K562 (cell line): Measurements from ENCODE around the gene TMEM63C. TPM values are rescaled to one million over a fixed set of nuclear protein-coding genes. Genes with fewer than 3 reads are reported as not detected.
A peak's percentile ranks its signal among the peaks of the same experiment; 100 is the strongest.

Experiments used
- ARID1B ChIP-seq: fragments of 450-650 bp; IDR thresholded peaks from 2 replicates; pipeline ENCODE4 v1.6.1; 2016; ENCODE audit warnings: antibody characterized with exemption, mild to moderate bottlenecking, inconsistent platforms
- BRF1 ChIP-seq: IDR thresholded peaks from 3 replicates; pipeline ENCODE4 v1.6.1; 2011; ENCODE audit warnings: borderline replicate concordance, mild to moderate bottlenecking; ENCODE audit not compliant: insufficient read length; ENCODE audit errors: extremely low read depth
- C11orf30 ChIP-seq: fragments of 450-650 bp; IDR thresholded peaks from 2 replicates; pipeline ENCODE4 v1.6.1; 2016; ENCODE audit warnings: low read depth, mild to moderate bottlenecking
- CBFA2T3 ChIP-seq: fragments of 450-650 bp; IDR thresholded peaks from 2 replicates; pipeline ENCODE4 v1.6.1; 2017
- DNMT1 ChIP-seq: fragments of 450-650 bp; IDR thresholded peaks from 2 replicates; pipeline ENCODE4 v1.6.1; 2016; ENCODE audit warnings: antibody characterized with exemption, mild to moderate bottlenecking
- DPF2 ChIP-seq: fragments of 450-650 bp; IDR thresholded peaks from 2 replicates; pipeline ENCODE4 v1.6.1; 2016
- EHMT2 ChIP-seq: fragments of 450-650 bp; IDR thresholded peaks from 2 replicates; pipeline ENCODE4 v1.6.1; 2018; ENCODE audit warnings: antibody characterized with exemption
- ELF4 ChIP-seq: fragments of 450-650 bp; formaldehyde crosslinking; IDR thresholded peaks from 2 replicates; pipeline ENCODE4 v1.4.0; 2022; ENCODE audit warnings: missing genetic modification characterization
- HDAC6 ChIP-seq: IDR thresholded peaks from 2 replicates; pipeline ENCODE4 v1.6.1; 2012; ENCODE audit warnings: low read depth, mild to moderate bottlenecking, control low read depth, inconsistent platforms, low read length, moderate library complexity
- HSF4 ChIP-seq: fragments of 250-450 bp; sonication (Bioruptor Pico); IDR thresholded peaks from 2 replicates; pipeline ENCODE4 v2.1.2; 2022; ENCODE audit warnings: mild to moderate bottlenecking, moderate library complexity, borderline replicate concordance
- JUND ChIP-seq, 2 experiments: IDR thresholded peaks; 2 replicates in 1 of 2; 3 replicates in 1 of 2; pipeline ENCODE4 v1.6.1; 2011; ENCODE audit warnings: borderline replicate concordance in 2 of 2, low read depth in 2 of 2, low read length in 2 of 2, improper control_type of control experiment in 1 of 2, missing biosample characterization in 1 of 2, missing genetic modification characterization in 1 of 2, missing genetic modification reagents in 1 of 2
- L3MBTL2 ChIP-seq: fragments of 450-650 bp; IDR thresholded peaks from 2 replicates; pipeline ENCODE4 v1.6.1; 2016; ENCODE audit warnings: mild to moderate bottlenecking, moderate library complexity
- MTA1 ChIP-seq: fragments of 450-650 bp; IDR thresholded peaks from 2 replicates; pipeline ENCODE4 v1.6.1; 2017; ENCODE audit warnings: borderline replicate concordance
- NFIC ChIP-seq: fragments of 450-650 bp; IDR thresholded peaks from 2 replicates; pipeline ENCODE4 v1.6.1; 2017; ENCODE audit warnings: mild to moderate bottlenecking, inconsistent platforms
- PTTG1 ChIP-seq: fragments of 450-650 bp; IDR thresholded peaks from 2 replicates; pipeline ENCODE4 v1.6.1; 2016; ENCODE audit warnings: low read depth, mild to moderate bottlenecking, missing genetic modification characterization, missing compliant biosample characterization
- RB1 ChIP-seq: fragments of 450-650 bp; IDR thresholded peaks from 2 replicates; pipeline ENCODE4 v1.6.1; 2017; ENCODE audit warnings: low read depth, mild to moderate bottlenecking
- SMARCC2 ChIP-seq: fragments of 450-650 bp; IDR thresholded peaks from 2 replicates; pipeline ENCODE4 v1.6.1; 2017; ENCODE audit warnings: antibody characterized with exemption, moderate library complexity, mild to moderate bottlenecking, low read depth
- STAG1 ChIP-seq: sonication (generic); formaldehyde crosslinking; IDR thresholded peaks from 2 replicates; pipeline ENCODE4 v1.5.0; 2020; ENCODE audit warnings: missing genetic modification reagents, borderline replicate concordance
- ZEB2 ChIP-seq: fragments of 450-650 bp; IDR thresholded peaks from 2 replicates; pipeline ENCODE4 v1.6.1; 2016
- ZKSCAN8 ChIP-seq: fragments of 200-800 bp; sonication (Bioruptor generic); IDR thresholded peaks from 2 replicates; pipeline ENCODE4 v1.6.1; 2016; ENCODE audit warnings: missing genetic modification characterization, missing compliant biosample characterization
- polyA plus RNA-seq, 8 experiments: library from polyadenylated mRNA; depleted of rRNA in 4 of 8; stranded (reverse) in 5 of 8; unstranded in 3 of 8; fragments of >200 nt; fragmentation: Nextera tagmentation in 2 of 8; fragmentation: Illumina TruSeq in 1 of 8; extraction: Ambion mirVana in 2 of 8; extraction: Trizol in 1 of 8; gene quantifications; 2 replicates each; pipeline versions ENCODE4 v1.2.1 to v1.2.3, GENCODE V29; 2011 to 2014; ENCODE audit warnings: inconsistent platforms in 1 of 8, missing spikeins in 1 of 8
- total RNA-seq, 7 experiments: library from RNA; depleted of rRNA in 6 of 7; stranded (reverse); fragments of >200 nt in 6 of 7; fragmentation: Illumina TruSeq in 2 of 7; extraction: Trizol in 2 of 7; gene quantifications; 2 replicates each; pipeline versions ENCODE4 v1.2.1 to v1.2.3, GENCODE V29; 2011 to 2021; ENCODE audit warnings: low replicate concordance in 1 of 7
- TF ChIP-seq, protein P1 (sequence below), 2 experiments: fragments of 450-650 bp; IDR thresholded peaks; 2 replicates each; pipeline ENCODE4 v1.6.1; 2016
- TF ChIP-seq, protein P2 (sequence below), 2 experiments: fragments of 450-650 bp in 1 of 2; sonication (generic) in 1 of 2; formaldehyde crosslinking in 1 of 2; IDR thresholded peaks in 1 of 2; conservative IDR thresholded peaks in 1 of 2; 2 replicates each; pipeline versions ENCODE4 v1.6.1 to v1.8.1; 2016 to 2023; ENCODE audit warnings: mild to moderate bottlenecking in 2 of 2, moderate library complexity in 2 of 2, inconsistent platforms in 1 of 2, missing genetic modification reagents in 1 of 2
- TF ChIP-seq, protein P3 (sequence below): sonication (generic); formaldehyde crosslinking; IDR thresholded peaks from 2 replicates; pipeline ENCODE4 v1.8.1; 2022; ENCODE audit warnings: missing genetic modification reagents
- TF ChIP-seq, protein P4 (sequence below): sonication (generic); formaldehyde crosslinking; IDR thresholded peaks from 2 replicates; pipeline ENCODE4 v1.8.0; 2022; ENCODE audit warnings: missing genetic modification reagents, mild to moderate bottlenecking, borderline replicate concordance

The TMEM63C gene
- total and polyA plus RNA-seq, 9 of the 15 experiments (the other 6 are each of a cell fraction or from before 2014, with no cell fraction given), result 0.07 TPM; not detected in 8

DNA sequence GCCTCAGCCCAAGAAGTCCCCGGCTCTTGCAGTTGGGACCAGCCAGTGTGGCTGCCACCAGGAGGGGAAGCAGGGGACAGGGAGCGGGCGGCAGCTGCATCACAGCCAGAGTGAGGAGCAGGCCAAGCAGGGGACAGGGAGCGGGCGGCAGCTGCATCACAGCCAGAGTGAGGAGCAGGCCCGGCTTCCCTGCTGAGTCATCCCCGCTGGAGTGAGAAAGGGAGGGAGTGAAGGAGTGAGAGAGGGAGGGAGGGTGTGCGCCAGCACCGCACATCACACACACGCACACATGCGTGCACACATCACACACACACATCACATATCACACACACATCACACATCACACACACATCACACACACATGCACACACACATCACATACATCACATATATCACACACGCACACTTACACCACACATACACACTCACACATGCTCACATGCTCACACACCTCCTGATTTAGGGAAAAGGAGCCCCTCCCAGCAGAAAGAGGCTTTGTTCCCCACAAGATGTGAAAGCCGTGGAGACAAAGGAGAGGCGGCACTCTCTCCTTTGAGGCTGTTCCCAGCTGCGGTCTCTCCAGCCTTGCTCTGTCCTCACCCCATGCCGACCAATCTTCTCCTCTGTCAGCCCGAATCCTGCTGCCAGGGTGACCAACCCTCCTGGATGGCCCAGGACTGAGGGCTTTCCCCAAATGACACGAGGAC, 23.3 kb upstream of the TMEM63C start (continued):
- TF ChIP-seq ZKSCAN8 (CRISPR knock-in tag) (no peak), DNMT1 (no peak), BRF1 (no peak), ARID1B (peak; percentile 39; the same call in 1 of the 2 replicates), JUND (IDR thresholded peaks at IDR 0.05; ENCODE audit: borderline replicate concordance, low read depth, low read length) (peak; percentile 41; the same call in 1 of the 2 replicates), JUND (tag; IDR thresholded peaks at IDR 0.05; ENCODE audit: borderline replicate concordance, low read depth, low read length) (peak; percentile 21; the same call in 2 of the 3 replicates), MTA1 (0 out of 2 replicates have a peak, but pooled peaks have one; percentile 20), ELF4 (CRISPR knock-in tag) (no peak), HDAC6 (no peak), STAG1 (CRISPR knock-in tag) (no peak), NFIC (0 out of 2 replicates have a peak, but pooled peaks have one; percentile 13), L3MBTL2 (no peak), EHMT2 (peak; percentile 27; the same call in 1 of the 2 replicates), DPF2 (no peak), HSF4 (CRISPR knock-in tag) (no peak), RB1 (no peak), ZEB2 (no peak), C11orf30 (peak; percentile 88), CBFA2T3 (0 out of 2 replicates have a peak, but pooled peaks have one; percentile 5), SMARCC2 (no peak), PTTG1 (tag) (no peak)
- TF ChIP-seq, protein P1, sequence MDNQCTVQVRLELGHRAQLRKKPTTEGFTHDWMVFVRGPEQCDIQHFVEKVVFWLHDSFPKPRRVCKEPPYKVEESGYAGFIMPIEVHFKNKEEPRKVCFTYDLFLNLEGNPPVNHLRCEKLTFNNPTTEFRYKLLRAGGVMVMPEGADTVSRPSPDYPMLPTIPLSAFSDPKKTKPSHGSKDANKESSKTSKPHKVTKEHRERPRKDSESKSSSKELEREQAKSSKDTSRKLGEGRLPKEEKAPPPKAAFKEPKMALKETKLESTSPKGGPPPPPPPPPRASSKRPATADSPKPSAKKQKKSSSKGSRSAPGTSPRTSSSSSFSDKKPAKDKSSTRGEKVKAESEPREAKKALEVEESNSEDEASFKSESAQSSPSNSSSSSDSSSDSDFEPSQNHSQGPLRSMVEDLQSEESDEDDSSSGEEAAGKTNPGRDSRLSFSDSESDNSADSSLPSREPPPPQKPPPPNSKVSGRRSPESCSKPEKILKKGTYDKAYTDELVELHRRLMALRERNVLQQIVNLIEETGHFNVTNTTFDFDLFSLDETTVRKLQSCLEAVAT (IDR thresholded peaks at IDR 0.05), result 0 out of 4 replicates have a peak, but pooled peaks of 1 of the 2 experiments have one; percentile 18
- TF ChIP-seq, protein P2, sequence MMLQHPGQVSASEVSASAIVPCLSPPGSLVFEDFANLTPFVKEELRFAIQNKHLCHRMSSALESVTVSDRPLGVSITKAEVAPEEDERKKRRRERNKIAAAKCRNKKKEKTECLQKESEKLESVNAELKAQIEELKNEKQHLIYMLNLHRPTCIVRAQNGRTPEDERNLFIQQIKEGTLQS (IDR thresholded peaks at IDR 0.05), result peak; percentile 61
- TF ChIP-seq, protein P2 (CRISPR knock-in tag; conservative IDR thresholded peaks at IDR 0.05), result no peak
- TF ChIP-seq, protein P3, sequence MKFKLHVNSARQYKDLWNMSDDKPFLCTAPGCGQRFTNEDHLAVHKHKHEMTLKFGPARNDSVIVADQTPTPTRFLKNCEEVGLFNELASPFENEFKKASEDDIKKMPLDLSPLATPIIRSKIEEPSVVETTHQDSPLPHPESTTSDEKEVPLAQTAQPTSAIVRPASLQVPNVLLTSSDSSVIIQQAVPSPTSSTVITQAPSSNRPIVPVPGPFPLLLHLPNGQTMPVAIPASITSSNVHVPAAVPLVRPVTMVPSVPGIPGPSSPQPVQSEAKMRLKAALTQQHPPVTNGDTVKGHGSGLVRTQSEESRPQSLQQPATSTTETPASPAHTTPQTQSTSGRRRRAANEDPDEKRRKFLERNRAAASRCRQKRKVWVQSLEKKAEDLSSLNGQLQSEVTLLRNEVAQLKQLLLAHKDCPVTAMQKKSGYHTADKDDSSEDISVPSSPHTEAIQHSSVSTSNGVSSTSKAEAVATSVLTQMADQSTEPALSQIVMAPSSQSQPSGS (CRISPR knock-in tag), result no peak
- TF ChIP-seq, protein P4, sequence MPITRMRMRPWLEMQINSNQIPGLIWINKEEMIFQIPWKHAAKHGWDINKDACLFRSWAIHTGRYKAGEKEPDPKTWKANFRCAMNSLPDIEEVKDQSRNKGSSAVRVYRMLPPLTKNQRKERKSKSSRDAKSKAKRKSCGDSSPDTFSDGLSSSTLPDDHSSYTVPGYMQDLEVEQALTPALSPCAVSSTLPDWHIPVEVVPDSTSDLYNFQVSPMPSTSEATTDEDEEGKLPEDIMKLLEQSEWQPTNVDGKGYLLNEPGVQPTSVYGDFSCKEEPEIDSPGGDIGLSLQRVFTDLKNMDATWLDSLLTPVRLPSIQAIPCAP, result no peak
